T-helper 1 cell treated with Interleukin-12 subunit alpha and Interleukin-12 subunit beta and Interleukin-4 antibody, amounts not matched to agents 30 μg/mL and 1 μg/mL, for 36 hours (primary cell): ENCODE data around the gene CALR.
A peak's percentile ranks its signal among the peaks of the same experiment; 100 is the strongest.
"Not testable (repeated sequence)": the region's sequence is repeated elsewhere in the genome, so short reads cannot be mapped to it uniquely, and the experiment has no call there.

Experiments
- H3K27ac Mint-ChIP-seq: one replicate; pipeline ENCODE4 v1.8.0; 2021; ENCODE audit warnings: mild to moderate bottlenecking, mixed read lengths
- H3K27me3 Mint-ChIP-seq: one replicate; pipeline ENCODE4 v1.8.0; 2021; ENCODE audit warnings: low read depth, mixed read lengths
- H3K36me3 Mint-ChIP-seq: one replicate; pipeline ENCODE4 v1.8.0; 2021; ENCODE audit warnings: low read depth, mixed read lengths
- H3K4me1 Mint-ChIP-seq: one replicate; pipeline ENCODE4 v1.8.0; 2021; ENCODE audit warnings: low read depth, mixed read lengths
- H3K4me3 Mint-ChIP-seq: one replicate; pipeline ENCODE4 v1.8.0; 2021; ENCODE audit warnings: mild to moderate bottlenecking, moderate library complexity, mixed read lengths
- H3K9me3 Mint-ChIP-seq: one replicate; pipeline ENCODE4 v1.8.0; 2021; ENCODE audit warnings: mixed read lengths

Gene CALR

GRCh38 chr19:12937927-12938778 is at the start of gene CALR:
Gene CALR, plus strand, starts transcription at chr19:12938609. Its CDS starts 71 bp downstream, at chr19:12938680.
- Mint-ChIP-seq H3K36me3 (peaks cover 45% of the 10 kb centered on the region), H3K4me1 (peaks cover 41% of the 10 kb centered on the region), H3K27me3 (no peaks in the 10 kb centered on the region), H3K27ac (peak within 1 kb of the TSS; percentile 89), H3K4me3 (peak within 1 kb of the TSS; percentile 99), H3K9me3 (no peaks in the 10 kb centered on the region)

DNA sequence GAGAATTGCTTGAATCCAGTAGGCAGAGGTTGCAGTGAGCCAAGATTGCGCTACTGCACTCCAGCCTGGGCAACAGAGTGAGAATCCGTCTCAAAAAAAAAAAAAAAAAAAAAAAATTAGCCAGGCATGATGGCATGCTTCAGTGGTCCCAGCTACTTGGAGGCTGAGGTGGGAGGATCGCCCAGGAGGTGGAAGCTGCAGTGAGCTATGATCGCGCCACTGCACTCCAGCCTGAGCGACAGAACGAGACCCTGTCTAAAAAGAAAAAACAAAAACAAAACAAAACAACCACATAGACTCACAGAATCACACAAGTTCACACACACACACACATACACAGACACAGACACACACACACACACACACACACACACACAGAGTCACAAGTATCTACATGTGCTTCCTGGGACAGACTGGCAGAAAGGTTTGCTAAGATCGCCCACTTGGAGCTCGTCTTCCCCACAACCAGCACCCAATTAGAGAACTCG is 48.1 kb upstream of the CALR start:
- H3K27me3 Mint-ChIP-seq, H3K9me3 Mint-ChIP-seq: not testable (repeated sequence)
- peaks cover 14% of the 10 kb centered on the region for H3K4me1 Mint-ChIP-seq
- peak overlapping the region; percentile 84 for H3K4me3 Mint-ChIP-seq
- peak overlapping the region; percentile 70 for H3K27ac Mint-ChIP-seq
- peaks cover 17% of the 10 kb centered on the region for H3K36me3 Mint-ChIP-seq

GRCh38 chr19:12890787-12891552 is 47.4 kb upstream of the CALR start, which contains the start of gene GCDH:
Gene GCDH, plus strand, starts transcription at chr19:12891160. Its CDS starts 145 bp downstream, at chr19:12891305.
- Mint-ChIP-seq H3K4me1 (peaks cover 14% of the 10 kb centered on the region), H3K27me3 (no peaks in the 10 kb centered on the region), H3K36me3 (peaks cover 18% of the 10 kb centered on the region), H3K4me3 (peak within 1 kb of the TSS; percentile 84), H3K27ac (peak within 1 kb of the TSS; percentile 70), H3K9me3 (no peaks in the 10 kb centered on the region)

- Mint-ChIP-seq H3K36me3 (peaks cover 18% of the 10 kb centered on the region), H3K4me3 (peak overlapping the region; percentile 84), H3K9me3 (no peaks in the 10 kb centered on the region), H3K27ac (peak overlapping the region; percentile 70), H3K4me1 (peaks cover 12% of the 10 kb centered on the region), H3K27me3 (no peaks in the 10 kb centered on the region)
These were observed 46.8 kb upstream of the CALR start for GRCh38 chr19:12891553-12892021.

GRCh38 chr19:12893582-12893981 is 44.8 kb upstream of the CALR start:
- peaks cover 17% of the 10 kb centered on the region for H3K4me1 Mint-ChIP-seq
- H3K27ac Mint-ChIP-seq: no peak overlapping the region
- no peaks in the 10 kb centered on the region for H3K27me3 Mint-ChIP-seq
- no peaks in the 10 kb centered on the region for H3K9me3 Mint-ChIP-seq
- H3K36me3 Mint-ChIP-seq: peaks cover 18% of the 10 kb centered on the region
- peak overlapping the region; percentile 50 for H3K4me3 Mint-ChIP-seq

DNA sequence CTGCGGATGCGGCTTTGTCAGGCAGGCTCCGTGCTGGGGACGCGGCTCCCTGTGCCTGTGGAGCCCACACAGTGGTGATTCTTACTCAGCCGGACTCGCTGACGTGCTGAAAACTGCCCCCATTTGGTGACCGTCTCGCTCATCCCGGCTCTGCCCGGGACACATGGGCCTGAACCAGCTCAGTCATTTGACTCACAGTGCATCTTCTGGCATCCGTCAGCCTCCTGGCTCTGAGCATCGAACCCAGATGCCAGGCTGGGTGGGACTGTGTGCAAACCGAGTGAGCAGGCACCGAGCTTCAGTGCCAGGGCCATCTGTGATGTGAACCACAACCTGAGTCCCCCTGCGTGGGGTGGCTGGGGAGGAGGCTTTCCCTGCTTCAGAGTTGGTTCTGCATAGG is 41.9 kb upstream of the CALR start:
- Mint-ChIP-seq H3K27me3 (no peaks in the 10 kb centered on the region), H3K9me3 (no peaks in the 10 kb centered on the region), H3K4me3 (no peak overlapping the region), H3K27ac (no peak overlapping the region), H3K4me1 (peaks cover 12% of the 10 kb centered on the region), H3K36me3 (peaks cover 14% of the 10 kb centered on the region)

- Mint-ChIP-seq H3K36me3 (peaks cover 4% of the 10 kb centered on the region), H3K27ac (no peak overlapping the region), H3K27me3 (no peaks in the 10 kb centered on the region), H3K4me1 (peaks cover 7% of the 10 kb centered on the region), H3K9me3 (no peaks in the 10 kb centered on the region), H3K4me3 (no peak overlapping the region)
These were observed 38.4 kb upstream of the CALR start for GRCh38 chr19:12899891-12900518.

DNA sequence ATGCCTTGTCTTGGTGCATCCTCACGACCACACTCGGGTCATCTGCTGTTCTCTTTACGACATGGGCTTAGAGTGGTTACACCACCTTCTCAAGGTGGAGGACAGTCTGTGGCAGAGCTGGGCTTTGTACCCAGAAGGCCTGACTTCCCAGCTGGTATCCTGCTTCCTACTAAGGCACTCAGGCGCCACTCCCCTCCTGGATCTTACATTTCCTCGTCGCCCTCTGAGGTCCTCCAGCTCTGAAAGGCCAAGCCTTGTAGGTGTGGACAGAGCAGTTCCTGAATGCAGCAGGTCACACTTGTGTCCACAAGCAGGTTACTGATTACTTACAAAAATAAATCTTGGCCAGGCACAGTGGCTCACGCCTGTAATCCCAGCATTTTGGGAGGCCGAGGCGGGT is 31.2 kb upstream of the CALR start:
- no peaks in the 10 kb centered on the region for H3K9me3 Mint-ChIP-seq
- H3K4me1 Mint-ChIP-seq: no peaks in the 10 kb centered on the region
- no peak overlapping the region for H3K27ac Mint-ChIP-seq
- no peak overlapping the region for H3K4me3 Mint-ChIP-seq
- H3K36me3 Mint-ChIP-seq: peaks cover under 1% of the 10 kb centered on the region
- H3K27me3 Mint-ChIP-seq: no peaks in the 10 kb centered on the region

DNA sequence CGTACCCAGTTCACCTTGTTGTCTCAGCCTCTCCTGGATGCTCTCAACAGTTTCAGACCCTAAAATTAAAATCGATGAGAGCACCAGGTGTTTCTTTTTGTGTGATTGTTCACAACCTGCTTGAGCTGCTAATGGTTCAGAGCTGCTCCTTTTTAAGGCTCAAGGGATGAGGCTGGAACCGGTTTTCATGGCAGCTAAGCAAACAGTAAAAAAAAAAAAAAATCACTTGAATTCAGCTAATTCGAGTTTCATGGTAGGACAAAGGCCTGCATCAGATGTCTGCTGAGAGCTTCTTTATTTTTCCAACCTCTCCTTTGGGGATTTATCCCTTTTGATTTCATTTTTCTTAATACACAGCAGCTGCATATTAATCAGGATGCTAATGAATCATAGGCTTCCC is 25.8 kb upstream of the CALR start:
- H3K27me3 Mint-ChIP-seq: no peaks in the 10 kb centered on the region
- peaks cover 3% of the 10 kb centered on the region for H3K36me3 Mint-ChIP-seq
- no peak overlapping the region for H3K27ac Mint-ChIP-seq
- no peaks in the 10 kb centered on the region for H3K9me3 Mint-ChIP-seq
- peaks cover 15% of the 10 kb centered on the region for H3K4me1 Mint-ChIP-seq
- no peak overlapping the region for H3K4me3 Mint-ChIP-seq

- H3K27me3 Mint-ChIP-seq: no peaks in the 10 kb centered on the region
- H3K4me1 Mint-ChIP-seq: peaks cover 15% of the 10 kb centered on the region
- H3K27ac Mint-ChIP-seq: no peak overlapping the region
- no peaks in the 10 kb centered on the region for H3K9me3 Mint-ChIP-seq
- H3K36me3 Mint-ChIP-seq: peaks cover 3% of the 10 kb centered on the region
- no peak overlapping the region for H3K4me3 Mint-ChIP-seq
These were observed 25.3 kb upstream of the CALR start for GRCh38 chr19:12913011-12913561.

- H3K36me3 Mint-ChIP-seq: peaks cover 3% of the 10 kb centered on the region
- H3K4me1 Mint-ChIP-seq: peaks cover 20% of the 10 kb centered on the region
- H3K4me3 Mint-ChIP-seq: peak overlapping the region; percentile 62
- H3K27ac Mint-ChIP-seq: peak overlapping the region; percentile 97
- no peaks in the 10 kb centered on the region for H3K9me3 Mint-ChIP-seq
- no peaks in the 10 kb centered on the region for H3K27me3 Mint-ChIP-seq
These were observed 24.3 kb upstream of the CALR start for GRCh38 chr19:12913851-12914690.

GRCh38 chr19:12915860-12916259 is 22.5 kb upstream of the CALR start:
- H3K27ac Mint-ChIP-seq: not testable (repeated sequence)

GRCh38 chr19:12918253-12918652 is 20.2 kb upstream of the CALR start:
- peak overlapping the region; percentile 78 for H3K27ac Mint-ChIP-seq
- no peaks in the 10 kb centered on the region for H3K27me3 Mint-ChIP-seq
- H3K36me3 Mint-ChIP-seq: peaks cover 9% of the 10 kb centered on the region
- peak overlapping the region; percentile 62 for H3K4me3 Mint-ChIP-seq
- no peaks in the 10 kb centered on the region for H3K9me3 Mint-ChIP-seq
- peaks cover 25% of the 10 kb centered on the region for H3K4me1 Mint-ChIP-seq

More at GRCh38 chr19:12915860-12916259, 22.5 kb upstream of the CALR start:
- not testable (repeated sequence) for H3K9me3 Mint-ChIP-seq, H3K36me3 Mint-ChIP-seq, H3K4me3 Mint-ChIP-seq, H3K27me3 Mint-ChIP-seq
- H3K4me1 Mint-ChIP-seq: peaks cover 25% of the 10 kb centered on the region
